Erythroblast (primary cell): Measurements from ENCODE around the gene PDGFD.

Experiments
- GATA1 ChIP-seq: IDR thresholded peaks from 2 replicates; pipeline ENCODE4 v1.6.1; 2011; ENCODE audit warnings: low read depth, mild to moderate bottlenecking, control low read depth, low read length, moderate library complexity
- POLR2A ChIP-seq: IDR thresholded peaks from 2 replicates; pipeline ENCODE4 v1.6.1; 2011; ENCODE audit warnings: mild to moderate bottlenecking, low read length

DNA sequence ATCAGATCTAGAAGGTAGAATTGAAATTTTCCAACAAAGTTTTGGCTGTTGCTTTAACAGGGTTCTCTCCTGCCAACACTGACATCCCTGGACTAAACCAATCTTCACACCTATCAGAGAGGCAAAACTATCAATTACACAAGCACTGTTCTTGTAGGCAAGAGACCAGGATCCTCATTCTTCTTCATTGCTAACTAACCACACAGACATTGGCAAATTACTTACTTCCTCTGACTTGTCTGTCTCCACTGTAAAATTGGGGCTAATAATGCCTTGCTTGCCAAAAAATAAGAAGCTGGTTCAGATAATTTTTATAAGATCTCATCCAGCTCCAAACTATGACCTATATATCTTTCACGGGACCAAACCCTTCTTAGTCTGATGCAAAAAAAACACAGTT, 221.3 kb downstream of the PDGFD start:
- TF ChIP-seq POLR2A (no peak), GATA1 (no peak)
